HEK293 (cell line): Measurements from ENCODE around the gene KLHL11.

Experiments used
- CTCF ChIA-PET: fragments of 350-600 bp; formaldehyde crosslinking; extraction: SDS; loops from one replicate; lab custom pipeline; 2021; ENCODE audit warnings: antibody characterized with exemption; lab: Yijun Ruan, JAX
- POLR2A ChIA-PET: fragments of 300-600 bp; formaldehyde crosslinking; extraction: SDS; loops from one replicate; lab custom pipeline; 2020; ENCODE audit warnings: antibody characterized with exemption, inconsistent platforms; lab: Yijun Ruan, JAX
- H3K27ac ChIP-seq: fragments of 200-500 bp; sonication (Bioruptor generic); 2 replicates; pipeline ENCODE4 v1.5.1; 2014; ENCODE audit warnings: low read depth, low read length, control low read depth, inconsistent platforms; ENCODE audit errors: extremely low read depth
- H3K36me3 ChIP-seq, 2 experiments: fragments of 200-500 bp in 1 of 2; sonication (Bioruptor generic) in 1 of 2; 1 replicate in 1 of 2; 2 replicates in 1 of 2; pipeline ENCODE4 v1.5.1; 2014 to 2017; ENCODE audit warnings: inconsistent platforms in 2 of 2, low read length in 2 of 2; ENCODE audit not compliant: control insufficient read depth in 2 of 2, insufficient read depth in 1 of 2
- H3K4me1 ChIP-seq: fragments of 200-500 bp; sonication (Bioruptor generic); 2 replicates; pipeline ENCODE4 v1.5.1; 2014; ENCODE audit warnings: mild to moderate bottlenecking, low read length, inconsistent platforms; ENCODE audit not compliant: control insufficient read depth, insufficient read depth
- H3K4me3 ChIP-seq: 2 replicates; pipeline ENCODE4 v1.5.1; 2011; ENCODE audit warnings: low read depth, mild to moderate bottlenecking, control low read depth, low read length, moderate library complexity
- H3K9me3 ChIP-seq: fragments of 200-500 bp; sonication (Bioruptor generic); 2 replicates; pipeline ENCODE4 v1.5.1; 2014; ENCODE audit warnings: low read depth, low read length, inconsistent platforms; ENCODE audit not compliant: control insufficient read depth, insufficient read depth
- EGR2 ChIP-seq: fragments of 450-650 bp; formaldehyde crosslinking; IDR thresholded peaks from 2 replicates; pipeline ENCODE4 v1.5.1; 2016; ENCODE audit warnings: low read depth, missing biosample characterization, missing genetic modification characterization
- GLIS2 ChIP-seq: fragments of 450-650 bp; formaldehyde crosslinking; IDR thresholded peaks from 2 replicates; pipeline ENCODE4 v1.5.1; 2016; ENCODE audit warnings: missing biosample characterization, missing genetic modification characterization
- IKZF3 ChIP-seq: fragments of 450-650 bp; IDR thresholded peaks from 2 replicates; pipeline ENCODE4 v1.5.0; 2018; ENCODE audit warnings: missing biosample characterization, mild to moderate bottlenecking, missing genetic modification characterization, moderate library complexity
- KLF16 ChIP-seq: fragments of 450-650 bp; formaldehyde crosslinking; IDR thresholded peaks from 2 replicates; pipeline ENCODE4 v1.5.1; 2017; ENCODE audit warnings: missing biosample characterization, missing genetic modification characterization
- KLF8 ChIP-seq: fragments of 450-650 bp; formaldehyde crosslinking; IDR thresholded peaks from 2 replicates; pipeline ENCODE4 v1.5.1; 2016; ENCODE audit warnings: missing biosample characterization, missing genetic modification characterization
- RBAK ChIP-seq: fragments of 450-650 bp; formaldehyde crosslinking; IDR thresholded peaks from 2 replicates; pipeline ENCODE4 v1.5.1; 2016; ENCODE audit warnings: missing biosample characterization, missing genetic modification characterization
- SALL2 ChIP-seq: fragments of 450-650 bp; formaldehyde crosslinking; IDR thresholded peaks from 2 replicates; pipeline ENCODE4 v1.5.0; 2017; ENCODE audit warnings: missing biosample characterization, mild to moderate bottlenecking, missing genetic modification characterization, borderline replicate concordance
- SCRT1 ChIP-seq: fragments of 450-650 bp; formaldehyde crosslinking; IDR thresholded peaks from 2 replicates; pipeline ENCODE4 v1.5.1; 2016; ENCODE audit warnings: missing biosample characterization, missing genetic modification characterization, borderline replicate concordance
- SP7 ChIP-seq: fragments of 450-650 bp; formaldehyde crosslinking; IDR thresholded peaks from 2 replicates; pipeline ENCODE4 v1.5.1; 2016; ENCODE audit warnings: missing biosample characterization, missing genetic modification characterization
- TCF7L2 ChIP-seq: IDR thresholded peaks from 2 replicates; pipeline ENCODE4 v1.6.1; 2011; ENCODE audit warnings: low read depth, mild to moderate bottlenecking, inconsistent platforms, low read length, moderate library complexity, borderline replicate concordance
- TRIM28 ChIP-seq: IDR thresholded peaks from 2 replicates; pipeline ENCODE4 v1.6.1; 2011; ENCODE audit warnings: low read length, control low read depth, borderline replicate concordance
- ZBTB11 ChIP-seq: fragments of 450-650 bp; formaldehyde crosslinking; conservative IDR thresholded peaks from 2 replicates; pipeline ENCODE4 v1.5.1; 2016; ENCODE audit warnings: low read depth, missing biosample characterization, missing genetic modification characterization
- ZNF138 ChIP-seq: fragments of 450-650 bp; formaldehyde crosslinking; IDR thresholded peaks from 2 replicates; pipeline ENCODE4 v1.5.1; 2016; ENCODE audit warnings: missing biosample characterization, missing genetic modification characterization, borderline replicate concordance
- ZNF148 ChIP-seq: fragments of 450-650 bp; formaldehyde crosslinking; IDR thresholded peaks from 2 replicates; pipeline ENCODE4 v1.5.0; 2017; ENCODE audit warnings: missing biosample characterization, missing genetic modification characterization, borderline replicate concordance
- ZNF175 ChIP-seq: fragments of 450-650 bp; formaldehyde crosslinking; IDR thresholded peaks from 2 replicates; pipeline ENCODE4 v1.5.1; 2016; ENCODE audit warnings: missing biosample characterization, missing genetic modification characterization
- ZNF214 ChIP-seq: fragments of 450-650 bp; formaldehyde crosslinking; IDR thresholded peaks from 2 replicates; pipeline ENCODE4 v1.5.1; 2017; ENCODE audit warnings: missing biosample characterization, mild to moderate bottlenecking, missing genetic modification characterization, borderline replicate concordance
- ZNF248 ChIP-seq: fragments of 450-650 bp; formaldehyde crosslinking; IDR thresholded peaks from 2 replicates; pipeline ENCODE4 v1.5.1; 2017; ENCODE audit warnings: missing biosample characterization, missing genetic modification characterization
- ZNF280D ChIP-seq: fragments of 450-650 bp; formaldehyde crosslinking; IDR thresholded peaks from 2 replicates; pipeline ENCODE4 v1.5.1; 2016; ENCODE audit warnings: missing biosample characterization, missing genetic modification characterization
- ZNF510 ChIP-seq: fragments of 450-650 bp; formaldehyde crosslinking; IDR thresholded peaks from 2 replicates; pipeline ENCODE4 v1.5.1; 2018; ENCODE audit warnings: mild to moderate bottlenecking, missing genetic modification characterization, missing biosample characterization; ENCODE audit not compliant: insufficient replicate concordance
- ZNF624 ChIP-seq: fragments of 450-650 bp; formaldehyde crosslinking; IDR thresholded peaks from 2 replicates; pipeline ENCODE4 v1.5.1; 2017; ENCODE audit warnings: missing biosample characterization, missing genetic modification characterization
- ZNF639 ChIP-seq: fragments of 450-650 bp; formaldehyde crosslinking; IDR thresholded peaks from 2 replicates; pipeline ENCODE4 v1.5.1; 2016; ENCODE audit warnings: missing biosample characterization, missing genetic modification characterization
- ZNF654 ChIP-seq: fragments of 450-650 bp; formaldehyde crosslinking; IDR thresholded peaks from 2 replicates; pipeline ENCODE4 v1.5.1; 2016; ENCODE audit warnings: low read depth, missing biosample characterization, missing genetic modification characterization
- ZNF664 ChIP-seq: fragments of 450-650 bp; formaldehyde crosslinking; IDR thresholded peaks from 2 replicates; pipeline ENCODE4 v1.5.1; 2016; ENCODE audit warnings: missing biosample characterization, missing genetic modification characterization
- ZNF692 ChIP-seq: fragments of 450-650 bp; formaldehyde crosslinking; IDR thresholded peaks from 2 replicates; pipeline ENCODE4 v1.5.1; 2016; ENCODE audit warnings: missing biosample characterization, missing genetic modification characterization
- ZNF837 ChIP-seq: fragments of 450-650 bp; formaldehyde crosslinking; IDR thresholded peaks from 2 replicates; pipeline ENCODE4 v1.5.1; 2016; ENCODE audit warnings: missing biosample characterization, missing genetic modification characterization

KLHL11 gene

GRCh38 chr17:41835800-41836549, 29.2 kb downstream of the KLHL11 start, which contains the start of gene NT5C3B:
TSS of gene NT5C3B (minus strand) at chr17:41836232. CDS start at chr17:41836193, 39 bp downstream.
- Histone ChIP-seq H3K9me3 (no peaks in the 10 kb centered on the region), H3K4me1 (peaks cover 4% of the 10 kb centered on the region), H3K36me3 (peaks cover 36 to 37% of the 10 kb centered on the region in 2 experiments), H3K4me3 (peak within 1 kb of the TSS; percentile 95), H3K27ac (peak within 1 kb of the TSS; percentile 87)
- POLR2A ChIA-PET = interaction anchor here (0.6 to 2.8 kb wide), 7 partner anchors 13 to 181 kb away, joined by 4 to 25 read pairs (median 5); partner anchors contain the start of genes ACLY, DNAJC7, FKBP10 and KLHL11
- CTCF ChIA-PET = interaction anchor here (0.6 to 1.5 kb wide), 4 partner anchors 17 to 1418 kb away, joined by 3 to 6 read pairs (median 4); partner anchors contain the start of genes JUP and TOP2A
- peak; percentile 7; the same call in 1 of the 2 replicates for TF ChIP-seq IKZF3 (tag by site-specific recombination)
- TF ChIP-seq RBAK (tag by site-specific recombination) = no peak
- TF ChIP-seq EGR2 (tag by site-specific recombination) = peak; percentile 85
- no peak for TF ChIP-seq ZNF664 (tag by site-specific recombination)
- TF ChIP-seq ZNF138 (tag by site-specific recombination) = no peak
- TF ChIP-seq SCRT1 = no peak
- no peak for TF ChIP-seq ZBTB11 (tag by site-specific recombination)
- no peak for TF ChIP-seq ZNF175 (tag by site-specific recombination)
- no peak for TF ChIP-seq ZNF624 (tag by site-specific recombination)
- no peak for TF ChIP-seq TCF7L2
- no peak for TF ChIP-seq ZNF280D (tag by site-specific recombination)
- no peak for TF ChIP-seq ZNF654
- no peak for TF ChIP-seq ZNF837 (tag by site-specific recombination)
- TF ChIP-seq ZNF639 (tag by site-specific recombination) = no peak
- no peak for TF ChIP-seq SALL2 (tag by site-specific recombination)
- TF ChIP-seq KLF16 (tag by site-specific recombination) = no peak
- peak; percentile 57; the same call in 1 of the 2 replicates for TF ChIP-seq SP7
- peak; percentile 74 for TF ChIP-seq GLIS2 (tag by site-specific recombination)
- TF ChIP-seq ZNF510 (tag by site-specific recombination) = no peak
- no peak for TF ChIP-seq ZNF148
- TF ChIP-seq KLF8 (tag by site-specific recombination) = no peak
- no peak for TF ChIP-seq ZNF692
- no peak for TF ChIP-seq TRIM28
- TF ChIP-seq ZNF248 (tag by site-specific recombination) = no peak
- no peak for TF ChIP-seq ZNF214 (tag by site-specific recombination)
